ENCODE results near the gene TMEM191C.
"Not testable (repeated sequence)": the region's sequence is repeated elsewhere in the genome, so short reads cannot be mapped to it uniquely, and the experiment has no call there.

TMEM191C gene

DNA sequence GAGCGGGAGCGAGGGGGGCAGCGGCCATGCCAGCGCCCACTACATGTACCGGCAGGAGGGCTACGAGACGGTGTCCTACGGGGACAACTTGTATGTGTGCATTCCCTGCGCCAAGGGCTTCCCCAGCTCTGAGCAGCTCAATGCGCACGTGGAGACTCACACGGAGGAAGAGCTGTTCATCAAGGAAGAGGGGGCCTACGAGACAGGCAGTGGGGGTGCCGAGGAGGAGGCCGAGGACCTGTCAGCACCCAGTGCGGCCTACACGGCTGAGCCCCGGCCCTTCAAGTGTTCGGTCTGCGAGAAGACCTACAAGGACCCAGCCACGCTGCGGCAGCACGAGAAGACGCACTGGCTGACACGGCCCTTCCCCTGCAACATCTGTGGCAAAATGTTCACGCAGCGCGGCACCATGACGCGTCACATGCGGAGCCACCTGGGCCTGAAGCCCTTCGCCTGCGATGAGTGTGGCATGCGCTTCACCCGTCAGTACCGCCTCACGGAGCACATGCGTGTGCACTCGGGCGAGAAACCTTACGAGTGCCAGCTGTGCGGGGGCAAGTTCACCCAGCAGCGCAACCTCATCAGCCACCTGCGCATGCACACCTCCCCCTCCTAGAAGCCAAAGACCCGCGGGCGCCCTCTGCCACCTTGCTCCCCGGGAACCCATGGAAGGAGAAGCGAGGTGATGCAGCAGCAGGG is 20.9 kb upstream of the TMEM191C start:
- DNase-seq (ENCODE audit: low read depth) = no peak

DNA sequence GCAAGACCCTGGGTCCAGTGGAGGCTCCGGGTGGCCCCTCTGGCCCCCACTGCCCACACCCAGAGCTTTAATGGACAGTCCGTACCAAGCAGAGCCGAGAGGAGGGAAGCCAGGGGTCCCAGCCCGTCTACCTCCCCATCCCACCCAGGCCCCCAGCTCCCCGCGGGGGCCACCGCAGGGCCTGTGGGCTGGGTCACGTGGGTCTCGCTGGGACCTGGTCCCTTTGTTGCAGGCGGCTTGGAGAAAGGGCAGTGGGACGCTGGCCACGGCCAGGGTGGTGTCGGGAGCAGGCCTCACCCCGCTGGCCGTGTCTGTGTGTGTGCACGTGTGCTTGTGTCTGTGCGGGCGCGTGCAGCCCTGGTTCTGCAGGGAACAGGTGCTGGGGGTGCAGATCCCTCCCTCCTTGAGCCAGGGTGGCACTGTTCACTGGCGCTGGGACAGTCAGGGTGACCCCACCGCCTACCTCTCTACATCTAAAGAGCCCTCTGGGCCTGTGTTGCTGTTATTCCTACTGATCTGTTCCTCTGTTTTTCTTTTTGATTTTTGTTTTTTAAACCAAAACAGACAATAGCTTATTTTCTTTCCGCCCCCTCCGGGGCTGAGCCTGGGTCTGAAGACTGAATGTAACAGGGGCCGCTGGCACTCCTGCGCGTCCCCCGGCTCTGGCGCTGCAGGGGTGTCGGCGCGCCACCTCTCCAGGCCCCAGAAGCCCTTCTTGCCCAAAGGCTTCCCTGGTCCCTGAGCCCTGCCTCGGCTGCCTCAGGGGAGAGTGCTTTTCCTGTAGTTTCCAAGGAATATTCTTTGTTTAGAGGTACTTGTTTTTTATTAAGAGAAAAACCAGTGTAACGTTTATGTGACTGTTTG is 20.1 kb upstream of the TMEM191C start:
- no peak for DNase-seq (ENCODE audit: low read depth)

DNA sequence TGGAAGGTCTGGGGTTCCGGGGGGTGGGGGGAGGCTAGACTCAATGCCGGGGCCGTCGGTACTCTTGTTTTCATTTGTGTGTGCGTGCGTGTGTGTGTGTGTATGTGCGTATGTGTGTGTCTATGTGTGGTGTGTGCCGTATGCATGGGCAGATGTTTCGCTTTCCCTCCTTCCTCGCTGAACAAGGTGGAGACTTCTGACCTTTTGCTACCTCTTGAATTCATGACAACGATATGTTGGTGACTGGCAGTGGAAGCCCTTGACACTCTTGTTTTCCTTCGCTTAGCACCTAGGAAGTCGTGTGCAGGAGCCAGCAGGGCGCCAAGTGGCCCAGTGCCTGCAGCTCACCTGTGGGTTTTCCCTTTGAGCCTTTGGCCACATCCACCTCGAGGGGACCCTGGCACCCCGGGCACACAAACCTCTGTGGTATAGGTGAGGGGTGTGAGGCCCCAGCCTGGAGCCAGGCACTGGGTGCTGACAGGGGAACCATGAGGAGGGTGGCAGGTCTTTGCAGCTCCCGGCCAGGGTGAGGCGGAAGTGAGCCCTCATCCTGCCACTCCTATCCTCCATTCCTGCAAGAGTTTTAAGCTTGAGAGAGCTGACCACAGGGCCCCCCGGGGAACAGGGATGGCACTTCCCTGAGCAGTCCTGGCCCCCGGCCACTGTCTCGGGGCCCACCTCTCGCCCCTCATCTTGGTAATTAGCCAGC is 19.3 kb upstream of the TMEM191C start:
- DNase-seq (ENCODE audit: low read depth) = no peak

DNA sequence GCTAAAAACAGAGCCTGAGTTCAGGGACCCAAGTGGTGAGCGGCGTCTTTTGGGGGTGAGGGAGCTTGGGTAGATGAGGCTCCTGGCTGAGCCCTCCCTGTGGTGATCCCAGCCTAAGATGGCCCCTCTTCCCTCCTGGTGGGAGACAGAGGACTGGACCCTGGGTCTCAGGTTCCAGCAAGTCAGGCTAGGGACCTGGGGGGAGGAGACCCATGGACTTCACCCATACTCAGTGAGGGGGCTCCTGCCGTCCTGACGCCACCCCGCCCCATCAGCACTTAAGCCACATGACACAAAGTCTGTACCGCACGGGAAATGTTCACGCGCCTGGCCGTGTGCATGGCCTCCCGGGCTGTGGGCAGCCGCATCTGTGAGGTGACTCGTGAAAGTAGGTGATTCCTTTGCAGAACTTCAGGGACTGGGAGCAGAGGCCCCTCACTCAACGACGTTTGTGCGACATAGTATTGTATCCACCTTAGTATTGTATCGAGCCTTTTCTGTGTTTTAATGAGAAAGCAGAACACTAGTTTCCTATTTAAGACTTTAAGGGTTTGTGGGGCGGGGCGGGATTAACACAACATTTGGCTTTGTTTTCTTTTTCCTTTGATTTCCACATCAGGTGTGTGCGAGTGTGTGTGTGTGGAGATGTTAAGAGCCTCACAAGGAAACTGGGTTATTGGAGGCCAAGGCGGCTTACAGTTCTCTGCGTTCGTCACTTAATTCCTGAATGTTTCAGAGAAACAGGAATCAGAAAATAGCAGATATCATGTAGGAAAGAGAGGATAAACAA is 18.4 kb upstream of the TMEM191C start:
- DNase-seq (ENCODE audit: low read depth) = no peak

DNA sequence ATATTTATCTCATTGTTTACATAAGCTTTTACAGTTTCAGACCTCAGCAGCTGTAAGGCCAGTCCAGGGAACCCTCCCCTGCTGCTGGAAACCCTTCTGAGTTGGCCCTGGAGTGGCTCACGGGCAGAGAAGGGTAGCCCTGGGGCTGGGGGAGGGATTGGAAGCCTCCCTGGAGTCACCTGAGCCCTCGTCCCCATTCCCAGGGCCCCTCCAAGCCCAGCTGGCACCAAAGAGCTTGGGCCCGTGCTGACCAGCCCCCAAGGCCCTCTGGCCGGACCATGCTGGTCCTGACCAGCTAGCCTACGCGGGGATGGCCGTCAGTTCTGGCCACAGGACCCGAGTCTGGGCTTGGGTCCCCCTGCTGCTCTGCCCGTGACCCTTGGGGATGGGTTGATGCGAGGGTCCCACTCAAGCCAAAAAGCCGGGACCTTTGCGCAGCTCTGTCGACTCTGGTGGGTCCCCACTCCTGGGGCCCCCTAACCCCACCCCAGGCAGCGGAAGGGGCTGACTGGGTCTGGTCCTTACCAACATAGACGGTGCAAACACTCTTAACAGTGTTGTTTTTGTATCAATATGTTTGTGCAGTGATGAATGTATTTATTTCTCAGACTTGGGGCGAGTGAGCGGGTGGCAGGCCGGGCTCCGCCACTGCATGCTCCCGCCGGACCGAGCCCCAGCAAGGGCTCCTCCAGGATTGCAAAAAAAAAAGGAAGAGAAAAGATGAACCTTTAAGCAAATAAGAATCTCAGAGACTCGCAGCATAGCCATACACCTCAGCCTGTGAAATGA is 17.5 kb upstream of the TMEM191C start:
- DNase-seq (ENCODE audit: low read depth) = no peak

DNA sequence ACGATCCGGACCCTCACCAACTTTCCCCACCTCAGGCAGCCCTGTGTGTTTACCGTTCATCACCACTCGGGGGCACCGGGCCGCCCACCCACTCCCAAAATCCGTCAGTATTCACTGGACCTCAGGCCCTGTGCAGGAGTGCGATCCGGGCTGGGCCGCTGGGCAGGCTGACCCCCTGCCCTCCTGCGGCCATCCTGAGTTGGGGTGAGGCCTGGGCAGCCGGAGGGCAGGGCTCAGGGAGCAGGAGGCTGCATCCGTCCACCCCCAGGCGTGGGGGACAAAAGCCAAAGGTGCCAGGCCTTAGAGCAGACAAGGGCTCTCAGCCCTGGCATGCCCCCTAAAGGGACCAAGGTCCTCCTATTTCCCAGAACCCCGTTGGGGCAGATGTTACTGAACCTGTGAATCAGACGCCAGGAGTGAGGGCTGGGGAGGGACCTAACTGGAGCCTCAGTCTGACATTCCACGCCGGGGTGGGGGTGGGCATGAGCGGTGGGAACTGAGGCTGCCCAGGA is 16.8 kb upstream of the TMEM191C start:
- no peak for DNase-seq (ENCODE audit: low read depth)

DNA sequence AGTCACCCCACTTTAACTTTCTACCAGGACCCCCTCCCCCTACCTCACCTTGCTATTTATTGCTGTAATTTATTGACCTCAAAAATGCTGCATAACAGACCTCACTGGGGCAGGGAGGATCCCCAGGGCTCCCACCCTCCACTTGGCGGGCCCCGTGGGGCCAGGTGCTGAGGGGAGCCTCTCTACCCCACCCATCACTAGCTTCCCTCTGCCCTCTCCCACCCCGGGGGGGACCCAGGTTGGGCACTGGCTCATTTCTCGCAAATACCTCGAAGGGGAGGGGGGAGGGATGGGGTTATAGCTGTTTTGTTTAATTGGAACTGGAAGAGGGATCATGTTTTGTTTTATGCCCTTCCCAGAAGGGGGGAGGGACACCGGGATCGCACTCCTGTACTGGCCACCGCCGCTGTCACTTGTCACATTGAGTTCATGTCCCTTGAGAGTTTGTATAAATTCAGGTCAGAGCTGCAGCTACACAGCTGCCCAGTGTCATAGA is 16.3 kb upstream of the TMEM191C start:
- DNase-seq (ENCODE audit: low read depth) = no peak

DNA sequence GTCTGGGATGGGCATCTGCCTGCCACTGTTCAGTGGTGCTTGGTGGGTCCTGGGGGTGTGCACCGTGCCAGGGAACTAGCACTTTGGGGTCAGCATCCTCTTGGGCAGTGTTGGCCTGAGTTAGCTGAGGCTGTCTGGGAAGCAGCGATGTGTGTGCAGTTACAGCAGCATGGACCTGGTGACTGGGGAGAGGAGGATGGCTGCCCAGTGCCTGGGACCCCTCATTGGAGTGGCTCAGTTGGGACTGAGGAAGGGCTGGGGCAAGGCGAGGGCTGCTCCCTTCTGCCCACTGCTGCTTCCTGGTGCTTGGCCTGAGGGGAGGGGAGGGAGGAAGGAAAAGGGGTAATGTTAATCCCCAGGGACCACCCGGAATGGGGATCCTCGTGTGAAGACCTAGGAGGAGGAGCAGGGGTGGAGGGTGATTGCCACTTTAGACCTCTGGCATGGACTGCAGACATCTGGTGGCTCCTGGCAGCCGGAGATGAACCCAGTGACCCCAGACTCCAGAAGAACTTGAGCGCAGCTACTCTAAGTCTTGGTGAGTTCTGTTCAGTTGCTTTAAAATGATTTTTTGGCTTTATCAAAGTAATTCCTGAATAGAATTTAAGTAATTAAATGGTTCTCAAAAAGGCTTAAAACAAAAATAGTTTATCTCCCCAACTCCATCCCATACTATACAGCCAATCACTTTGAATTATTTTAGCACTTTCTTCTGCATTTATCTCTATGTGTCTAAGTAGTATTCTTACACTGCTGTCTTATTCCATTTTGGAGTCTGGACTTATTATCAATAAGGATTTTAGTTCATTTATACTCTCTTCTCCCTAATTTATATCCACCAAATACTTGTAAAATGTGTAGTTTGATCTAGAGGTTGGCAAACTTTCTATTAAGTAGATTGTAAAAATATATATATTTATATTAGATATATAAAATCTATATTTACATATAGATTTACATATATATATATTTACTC is 15.4 kb upstream of the TMEM191C start:
- no peak for DNase-seq (ENCODE audit: low read depth)

DNA sequence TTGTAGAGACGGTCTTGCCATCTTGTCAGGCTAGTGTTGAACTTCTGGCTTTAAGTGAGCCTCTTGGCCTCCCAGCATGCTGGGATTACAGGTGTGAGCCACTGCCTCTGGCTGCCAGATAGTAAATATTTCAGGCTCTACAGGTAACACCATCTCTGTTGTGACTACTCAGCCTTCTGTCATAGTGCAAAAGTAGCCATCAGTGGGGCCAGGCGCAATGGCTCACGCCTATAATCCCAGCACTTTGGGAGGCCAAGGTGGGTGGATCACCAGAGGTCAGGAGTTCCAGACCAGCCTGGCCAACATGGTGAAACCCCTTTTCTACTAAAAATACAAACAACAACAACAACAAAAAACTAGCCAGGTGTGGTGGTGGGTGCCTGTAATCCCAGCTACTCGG is 14.5 kb upstream of the TMEM191C start:
- DNase-seq (ENCODE audit: low read depth) = not testable (repeated sequence)

DNA sequence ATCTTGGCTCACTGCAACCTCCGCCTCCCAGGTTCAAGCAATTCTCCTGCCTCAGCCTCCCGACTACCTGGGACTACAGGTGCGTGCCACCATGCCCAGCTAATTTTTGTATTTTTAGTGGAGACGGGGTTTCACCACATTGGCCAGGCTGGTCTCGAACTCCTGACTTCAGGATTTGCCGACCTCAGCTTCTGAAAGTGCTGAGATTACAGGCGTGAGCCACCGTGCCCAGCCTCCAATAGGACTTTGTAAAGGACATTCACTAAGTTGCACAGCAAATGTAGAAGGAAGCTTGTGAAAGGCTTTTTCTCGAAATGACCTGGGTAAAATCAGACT is 12.2 kb upstream of the TMEM191C start:
- DNase-seq (ENCODE audit: low read depth) = not testable (repeated sequence)

DNA sequence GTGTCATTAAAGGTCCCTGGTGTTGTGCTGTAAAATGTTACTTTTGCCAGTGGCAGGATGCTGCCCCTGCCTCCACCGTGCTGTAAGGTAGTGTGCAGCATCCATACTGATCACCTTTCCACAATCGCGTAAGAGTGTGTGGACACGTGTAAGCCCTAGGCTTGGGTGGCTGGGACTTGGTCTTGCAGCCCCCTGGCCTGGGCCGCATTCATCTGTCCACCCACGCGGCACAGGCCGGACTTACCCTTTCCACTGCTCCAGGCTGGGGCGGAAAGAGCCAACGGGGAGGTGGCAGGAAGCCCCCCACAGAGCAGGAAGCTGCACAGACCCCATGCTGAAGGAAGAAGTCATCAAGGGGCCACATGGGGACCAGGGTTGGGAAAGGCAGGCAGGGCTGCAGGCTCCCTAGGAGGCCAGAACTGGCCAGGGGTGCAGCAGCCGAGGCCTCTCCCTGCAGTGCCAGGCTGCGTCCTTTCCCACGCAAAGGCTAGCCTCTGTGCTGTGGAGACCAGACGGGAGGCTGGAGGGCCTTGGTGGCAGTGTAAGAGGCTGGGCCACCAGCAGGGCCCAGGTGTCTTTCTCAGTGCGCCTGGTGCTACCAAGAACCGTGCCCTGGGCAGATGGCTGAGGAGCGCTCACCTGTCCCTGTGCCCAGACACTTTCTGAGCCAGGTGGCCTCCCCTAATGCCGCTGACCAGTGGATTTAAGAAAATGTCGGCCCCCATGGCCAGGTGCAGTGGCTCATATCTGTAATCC is 11.7 kb upstream of the TMEM191C start:
- DNase-seq (ENCODE audit: low read depth) = no peak

DNA sequence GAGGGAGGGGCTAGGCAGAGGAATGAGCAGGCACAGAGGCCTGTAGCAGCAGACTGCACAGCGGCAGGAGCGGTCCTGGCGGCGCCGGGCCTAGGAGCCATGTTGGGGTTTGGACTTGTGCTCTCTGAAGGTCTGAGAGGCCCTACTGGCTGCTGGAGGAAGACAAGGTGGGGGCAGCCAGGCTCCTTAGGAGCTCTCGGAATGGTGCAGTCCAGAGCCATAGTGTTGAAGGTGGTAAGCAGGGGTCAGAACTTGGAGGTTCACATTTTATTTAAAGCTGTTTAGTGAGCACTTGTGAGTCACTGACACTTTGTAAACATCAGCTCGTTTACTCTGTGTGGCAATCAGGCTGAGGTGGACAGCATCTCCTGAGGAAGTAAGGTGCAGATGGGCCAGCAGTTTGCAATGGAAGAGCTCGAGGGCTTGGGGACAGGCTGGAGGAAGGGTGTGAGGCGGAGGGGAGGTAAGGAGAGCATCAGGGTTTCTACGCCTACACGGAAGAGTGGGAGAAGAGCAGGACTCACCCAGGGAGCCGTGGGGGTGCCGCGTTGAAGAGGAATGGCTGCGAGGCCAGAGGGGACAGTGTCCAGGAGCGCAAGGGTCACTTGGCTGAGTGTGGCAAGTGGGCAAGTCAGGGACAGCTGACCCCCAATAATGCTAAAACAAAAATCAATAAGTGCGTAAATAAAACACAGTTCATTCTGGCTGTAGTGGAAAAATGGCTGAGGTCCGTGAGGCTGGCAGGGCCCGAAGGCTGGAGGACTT is 10.0 kb upstream of the TMEM191C start:
- DNase-seq (ENCODE audit: low read depth) = no peak

DNA sequence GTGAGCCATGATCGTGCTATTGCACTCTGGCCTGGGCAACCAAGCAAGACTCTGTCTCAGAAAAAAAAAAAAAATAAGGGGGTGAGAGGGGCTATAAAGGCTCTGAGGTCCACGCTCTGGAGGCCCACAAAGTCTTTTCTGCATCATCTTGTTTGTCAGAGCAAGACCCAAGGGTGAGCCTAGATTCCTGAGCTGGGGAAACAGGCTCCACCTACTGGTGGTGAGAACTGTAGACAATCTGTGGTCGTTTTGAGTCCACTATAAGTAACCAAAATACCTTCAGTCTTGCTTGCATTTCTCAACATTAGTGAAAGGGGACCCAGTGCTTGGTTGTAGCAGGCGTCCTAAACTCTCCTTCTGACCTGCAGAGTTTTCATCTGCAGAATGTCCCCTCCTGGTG is 4.5 kb upstream of the TMEM191C start:
- not testable (repeated sequence) for DNase-seq (ENCODE audit: low read depth)

DNA sequence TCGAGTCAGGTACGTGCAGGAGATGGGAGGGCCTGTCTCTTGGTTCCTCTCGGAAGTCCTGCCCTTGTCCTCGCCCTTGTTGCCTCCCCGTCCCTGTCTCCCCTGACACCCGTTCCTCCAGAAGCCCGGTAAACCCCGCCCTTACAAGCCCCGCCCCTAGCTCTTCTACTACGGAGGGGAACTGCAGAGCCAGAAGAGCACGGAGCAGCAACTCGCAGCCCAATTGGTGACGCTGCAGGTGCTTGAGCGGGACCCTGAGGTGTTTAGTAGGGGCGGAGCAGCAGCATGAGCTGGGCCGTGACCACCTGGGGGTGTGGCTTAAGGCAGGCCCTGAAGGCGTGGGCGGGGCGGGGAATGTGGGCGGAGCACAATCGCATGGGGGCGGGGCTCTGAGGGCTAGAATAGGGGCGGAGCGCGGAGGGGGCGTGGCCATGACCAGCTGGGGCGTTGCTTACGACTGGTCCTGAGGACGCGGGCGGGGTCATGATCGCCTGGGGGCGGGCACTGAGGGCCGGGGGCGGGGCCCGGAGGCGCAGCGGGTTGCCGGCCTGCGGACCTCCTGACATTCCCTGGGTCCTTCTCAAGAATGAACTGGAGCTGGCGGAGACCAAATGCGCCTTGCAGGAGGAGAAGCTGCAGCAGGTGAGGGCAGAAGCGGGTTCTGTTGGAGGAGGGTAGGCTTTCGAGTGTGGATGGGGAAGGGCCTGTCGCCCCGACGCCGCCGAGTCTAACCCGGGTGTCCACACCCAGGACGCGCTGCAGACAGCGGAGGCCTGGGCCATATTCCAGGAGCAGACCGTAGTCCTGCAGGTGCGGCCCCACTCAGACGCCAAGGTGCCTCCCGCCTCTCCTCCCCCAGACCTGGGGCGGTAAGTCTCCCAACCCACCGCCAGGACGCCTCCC is 1.3 kb downstream of the TMEM191C start:
- peak; percentile 87 for DNase-seq (ENCODE audit: low read depth)

DNA sequence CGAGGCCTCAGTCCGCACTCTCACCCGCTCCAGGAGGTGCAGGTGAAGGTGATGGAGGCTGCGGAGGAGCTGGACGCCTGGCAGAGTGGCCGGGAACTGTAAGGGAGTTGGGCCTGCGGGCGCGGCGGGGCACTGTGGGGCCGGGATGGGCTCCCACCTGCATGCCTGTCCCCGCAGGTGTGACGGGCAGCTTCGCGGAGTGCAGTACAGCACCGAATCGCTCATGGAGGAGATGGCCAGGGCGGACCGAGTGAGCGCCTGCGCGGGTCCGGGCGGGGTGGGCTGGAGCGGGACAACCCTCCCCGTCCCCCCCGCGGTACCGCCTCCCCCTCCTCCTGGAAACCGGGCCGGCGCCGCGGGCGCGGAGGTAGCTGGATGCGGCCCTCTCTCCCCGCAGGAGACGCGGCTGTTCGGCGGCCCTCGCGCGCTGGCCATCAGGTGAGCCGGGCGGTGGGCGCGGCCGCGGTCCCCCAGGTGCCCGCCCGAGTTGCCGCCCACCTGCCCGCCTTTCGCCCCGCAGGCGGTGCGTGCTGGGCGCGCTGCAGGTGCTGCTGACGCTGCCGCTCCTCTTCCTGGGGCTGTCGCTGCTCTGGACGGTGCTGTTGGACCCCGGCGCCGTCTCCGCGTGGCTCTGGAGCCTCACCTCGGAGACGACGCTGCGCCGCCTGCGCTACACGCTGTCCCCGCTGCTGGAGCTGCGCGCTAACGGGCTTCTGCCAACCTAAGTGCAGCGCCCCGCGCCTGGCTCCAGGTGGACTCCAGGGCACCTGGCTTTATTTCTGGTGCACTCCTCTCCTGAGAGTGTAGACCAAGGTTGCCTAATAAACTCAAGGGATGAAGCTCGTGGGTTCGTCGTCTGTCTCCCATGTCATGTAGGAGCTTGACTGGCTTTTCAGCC is 2.2 kb downstream of the TMEM191C start:
- DNase-seq (ENCODE audit: low read depth) = not testable (repeated sequence)

DNA sequence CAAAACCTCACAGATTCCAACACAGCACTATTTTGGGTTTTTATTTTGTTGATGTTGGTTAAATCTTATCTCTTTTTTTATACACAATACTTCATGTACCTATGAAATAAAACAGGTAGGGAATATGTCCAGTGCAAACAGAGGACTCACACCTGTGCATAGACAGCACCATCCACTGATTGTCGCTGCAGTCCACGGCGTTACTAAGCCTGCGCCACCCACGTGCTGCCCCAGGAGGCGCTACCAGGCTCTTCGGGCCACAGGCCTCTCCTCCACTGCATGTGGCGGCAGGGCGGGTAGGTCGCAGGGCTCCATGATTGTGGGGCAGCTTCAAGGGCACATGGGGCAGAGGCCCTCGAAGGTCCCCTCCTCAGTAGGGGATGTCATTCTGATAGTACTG is 5.8 kb downstream of the TMEM191C start:
- DNase-seq (ENCODE audit: low read depth) = not testable (repeated sequence)
